ENCODE measurements around the gene NOM1. TPM values are rescaled to one million over a fixed set of nuclear protein-coding genes. Genes with fewer than 3 reads are reported as not detected.
"Not testable (repeated sequence)": the region's sequence is repeated elsewhere in the genome, so short reads cannot be mapped to it uniquely, and the experiment has no call there.

Gene NOM1
- 11.6 TPM for total RNA-seq

GRCh38 chr7:156949541-156950380, at the start of gene NOM1:
TSS of gene NOM1 (plus strand) at chr7:156949712. CDS start at chr7:156949738, 26 bp downstream.
- DNase-seq (ENCODE audit: low read depth in 2 of 3, low spot score in 2 of 3): peak; percentile 85 to 92 (median 87)

- not testable (repeated sequence) for DNase-seq (ENCODE audit: low read depth in 2 of 3, low spot score in 2 of 3)
Observed at GRCh38 chr7:156900093-156900492, 49.4 kb upstream of the NOM1 start.

GRCh38 chr7:156903232-156903909, 46.1 kb upstream of the NOM1 start:
- DNase-seq (ENCODE audit: low read depth in 2 of 3, low spot score in 2 of 3): peak in 1 of 3 donors; percentile 9

DNA sequence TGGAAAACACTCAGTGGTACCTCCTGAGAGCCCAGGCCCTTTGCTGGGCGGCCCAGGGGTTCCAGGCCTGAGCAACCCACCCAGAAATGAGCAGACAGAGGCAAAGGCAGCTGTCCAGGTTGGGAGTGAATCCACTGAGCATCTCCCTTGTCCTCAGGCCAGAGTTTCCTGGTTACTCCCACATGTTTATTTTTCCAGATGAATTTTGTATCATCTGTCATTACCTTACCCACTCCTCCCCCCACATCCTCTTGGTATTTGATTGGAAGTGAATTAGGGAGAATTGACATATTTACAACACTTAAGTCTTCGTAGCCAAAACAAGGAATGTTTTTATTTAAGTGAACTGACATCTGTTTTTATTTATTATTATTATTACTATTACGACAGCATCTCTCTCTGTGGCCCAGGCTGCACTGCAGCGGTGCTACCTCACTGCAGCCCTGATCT, 43.3 kb upstream of the NOM1 start:
- no peak for DNase-seq (ENCODE audit: low read depth in 2 of 3, low spot score in 2 of 3)

DNA sequence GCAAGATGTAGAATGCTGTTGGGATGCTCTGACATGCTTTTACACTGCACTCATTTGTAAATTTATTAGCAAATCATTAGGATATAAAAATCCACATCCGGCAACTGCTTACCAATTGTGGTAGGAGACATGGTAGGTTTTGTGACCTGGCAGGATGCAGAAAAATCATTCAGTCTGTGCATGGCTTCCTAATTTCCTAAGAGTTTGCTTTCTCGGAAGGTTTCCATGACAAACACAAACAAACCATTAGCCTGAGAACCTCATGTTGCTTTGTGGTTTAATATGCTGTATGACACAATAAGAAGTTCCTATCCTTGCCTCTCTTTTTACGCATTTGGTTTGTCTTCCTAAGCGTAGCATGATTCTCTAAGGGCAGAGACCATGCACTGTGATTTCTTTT, 41.9 kb upstream of the NOM1 start:
- DNase-seq (ENCODE audit: low read depth in 2 of 3, low spot score in 2 of 3): no peak

DNA sequence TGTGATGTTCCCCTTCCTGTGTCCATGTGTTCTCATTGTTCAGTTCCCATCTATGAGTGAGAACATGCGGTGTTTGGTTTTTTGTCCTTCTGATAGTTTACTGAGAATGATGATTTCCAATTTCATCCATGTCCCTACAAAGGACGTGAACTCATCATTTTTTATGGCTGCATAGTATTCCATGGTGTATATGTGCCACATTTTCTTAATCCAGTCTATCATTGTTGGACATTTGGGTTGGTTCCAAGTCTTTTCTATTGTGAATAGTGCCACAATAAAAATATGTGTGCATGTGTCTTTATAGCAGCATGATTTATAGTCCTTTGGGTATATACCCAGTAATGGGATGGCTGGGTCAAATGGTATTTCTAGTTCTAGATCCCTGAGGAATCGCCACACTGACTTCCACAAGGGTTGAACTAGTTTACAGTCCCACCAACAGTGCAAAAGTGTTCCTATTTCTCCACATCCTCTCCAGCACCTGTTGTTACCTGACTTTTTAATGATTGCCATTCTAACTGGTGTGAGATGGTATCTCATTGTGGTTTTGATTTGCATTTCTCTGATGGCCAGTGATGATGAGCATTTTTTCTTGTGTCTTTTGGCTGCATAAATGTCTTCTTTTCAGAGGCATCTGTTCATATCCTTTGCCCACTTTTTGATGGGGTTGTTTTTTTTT, 39.8 kb upstream of the NOM1 start:
- not testable (repeated sequence) for DNase-seq (ENCODE audit: low read depth in 2 of 3, low spot score in 2 of 3)

DNA sequence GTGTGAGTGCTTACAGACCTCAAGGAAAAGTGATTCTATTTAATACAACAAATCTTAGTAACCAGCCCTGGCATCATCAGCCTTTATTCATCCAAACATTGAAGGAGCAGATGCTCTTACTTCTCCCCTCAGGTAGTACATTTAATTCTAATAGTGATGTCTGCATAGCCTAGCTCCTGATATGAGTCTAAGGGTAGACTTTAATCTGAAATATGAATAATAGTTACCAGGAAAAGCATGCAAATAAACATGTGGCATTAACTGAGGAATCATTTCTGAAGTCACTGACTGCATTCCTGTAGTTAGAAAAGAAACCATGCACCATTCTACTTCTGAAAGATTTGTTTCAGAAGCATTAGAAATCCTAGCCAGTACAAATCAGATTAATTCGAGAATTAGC, 30.9 kb upstream of the NOM1 start:
- no peak for DNase-seq (ENCODE audit: low read depth in 2 of 3, low spot score in 2 of 3)

DNA sequence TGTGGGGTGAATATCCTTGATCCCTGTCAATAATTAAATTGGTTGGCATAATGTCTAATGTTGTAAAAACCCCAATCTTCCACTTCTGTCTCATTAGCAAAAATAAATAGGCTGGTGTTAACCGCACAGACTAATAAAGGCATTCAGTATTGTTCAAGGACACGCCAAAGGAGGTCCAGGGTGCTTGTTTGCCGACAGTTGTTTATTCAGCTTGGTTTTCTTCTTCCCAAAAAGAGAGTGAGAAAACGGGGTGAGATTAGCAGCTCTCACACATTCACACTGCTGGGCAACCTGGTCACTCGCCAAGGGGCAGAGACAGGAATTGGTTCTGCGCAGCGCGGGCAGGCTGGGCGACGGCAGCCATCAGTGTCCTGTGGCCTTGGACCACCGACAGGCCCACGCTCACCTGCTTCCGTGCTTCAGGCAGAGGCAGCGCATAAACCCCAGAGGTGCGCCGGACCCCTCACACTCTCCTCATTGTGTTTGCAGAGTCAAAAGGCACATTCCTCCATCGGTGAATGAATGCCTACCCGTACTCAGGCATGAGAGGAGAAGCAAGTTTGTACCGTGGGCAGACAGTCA, 30.3 kb upstream of the NOM1 start:
- DNase-seq (ENCODE audit: low read depth in 2 of 3, low spot score in 2 of 3): no peak

DNA sequence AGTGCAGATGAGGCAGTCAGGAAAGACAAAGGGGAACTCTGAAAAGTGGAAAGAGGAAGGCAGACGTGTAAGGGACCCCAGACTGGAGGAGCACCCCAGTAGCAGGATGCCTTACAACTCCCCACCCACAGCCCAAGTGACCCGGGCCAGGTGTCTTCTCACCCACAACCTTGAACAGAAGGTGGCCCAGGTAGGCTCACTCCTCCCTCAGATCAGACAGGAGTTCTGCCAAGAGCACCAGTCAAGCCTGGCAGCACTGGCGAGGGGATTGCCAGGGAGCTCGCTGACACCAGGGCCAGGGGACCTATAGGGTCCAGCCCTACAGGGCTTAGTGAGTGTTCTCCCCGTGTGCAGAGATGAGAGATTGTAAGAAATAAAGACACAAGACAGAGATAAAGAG, 29.4 kb upstream of the NOM1 start:
- DNase-seq (ENCODE audit: low read depth in 2 of 3, low spot score in 2 of 3): no peak

GRCh38 chr7:156920487-156921373, 28.8 kb upstream of the NOM1 start:
- DNase-seq (ENCODE audit: low read depth in 2 of 3, low spot score in 2 of 3): not testable (repeated sequence)

DNA sequence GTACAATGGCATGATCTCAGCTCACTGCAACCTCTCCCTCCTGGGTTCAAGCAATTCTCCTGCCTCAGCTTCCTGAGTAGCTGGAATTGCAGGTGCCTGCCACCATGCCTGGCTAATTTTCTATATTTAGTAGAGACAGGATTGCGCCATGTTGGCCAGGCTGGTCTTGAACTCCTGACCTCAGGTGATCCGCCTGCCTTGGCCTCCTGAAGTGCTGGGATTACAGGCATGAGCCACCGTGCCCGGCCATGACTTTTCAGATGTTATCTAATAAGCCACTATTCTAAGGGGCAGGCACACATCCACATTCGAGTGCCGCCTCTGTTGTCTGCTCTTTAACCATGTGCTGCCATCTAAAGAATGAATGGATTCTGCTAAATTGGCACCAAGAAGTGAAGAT, 27.2 kb upstream of the NOM1 start:
- DNase-seq (ENCODE audit: low read depth in 2 of 3, low spot score in 2 of 3): not testable (repeated sequence)

- DNase-seq (ENCODE audit: low read depth in 2 of 3, low spot score in 2 of 3): not testable (repeated sequence)
Observed at GRCh38 chr7:156925821-156926220, 23.7 kb upstream of the NOM1 start.

DNA sequence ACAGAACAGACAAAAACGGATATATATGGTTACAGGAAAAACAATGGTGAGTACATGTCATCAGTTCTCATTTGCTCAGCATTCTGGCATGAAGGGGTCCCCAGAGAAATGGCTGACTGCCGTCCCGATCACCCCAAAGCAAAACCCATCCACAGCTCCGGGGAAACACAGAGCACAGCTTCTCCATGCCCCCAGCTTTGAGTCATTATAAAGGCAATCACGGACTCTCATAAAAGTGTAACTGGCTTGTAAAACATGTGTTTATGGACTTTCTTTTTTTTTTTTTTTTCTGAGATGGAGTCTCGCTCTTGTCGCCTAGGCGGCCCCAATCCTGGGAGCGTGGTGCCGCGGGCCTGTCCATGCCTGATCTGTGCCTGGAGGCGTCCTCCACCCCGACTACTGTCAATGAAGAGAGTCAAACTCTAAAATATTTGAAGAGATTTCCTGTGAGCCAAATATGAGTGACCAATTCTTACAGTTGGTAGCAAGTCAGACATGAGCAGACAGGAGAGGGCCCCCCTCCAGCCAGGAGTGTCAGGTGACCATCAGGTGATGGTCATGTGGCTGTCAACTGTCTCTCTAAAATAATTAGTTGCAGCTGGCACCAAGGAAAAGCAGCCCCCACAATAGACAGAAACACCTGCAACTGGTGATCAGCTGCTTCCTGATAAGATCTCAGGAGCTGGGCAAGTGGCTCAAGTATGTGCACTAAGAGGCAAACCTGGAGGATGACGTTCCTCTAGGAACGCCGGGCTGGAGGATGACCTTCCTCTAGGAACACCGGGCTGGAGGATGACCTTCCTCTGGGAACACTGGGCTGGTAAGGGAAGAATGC, 21.7 kb upstream of the NOM1 start:
- DNase-seq (ENCODE audit: low read depth in 2 of 3, low spot score in 2 of 3): no peak

DNA sequence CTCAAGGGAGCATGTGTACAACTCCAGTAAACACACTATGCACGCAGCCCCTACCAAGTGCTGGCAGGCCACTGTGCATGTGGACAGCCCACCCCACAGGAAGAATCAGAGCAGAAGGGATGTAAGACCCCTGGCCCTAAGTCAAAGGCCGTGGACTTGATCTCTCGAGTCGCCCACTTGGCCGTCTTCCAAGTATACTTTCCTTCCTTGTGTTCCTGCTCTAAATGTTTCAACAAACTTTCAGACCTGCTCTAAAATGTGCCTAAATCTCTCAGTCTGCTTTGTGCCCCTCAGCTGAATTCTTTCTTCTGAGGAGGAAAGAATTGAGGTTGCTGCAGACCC, 21.1 kb upstream of the NOM1 start:
- no peak for DNase-seq (ENCODE audit: low read depth in 2 of 3, low spot score in 2 of 3)

DNA sequence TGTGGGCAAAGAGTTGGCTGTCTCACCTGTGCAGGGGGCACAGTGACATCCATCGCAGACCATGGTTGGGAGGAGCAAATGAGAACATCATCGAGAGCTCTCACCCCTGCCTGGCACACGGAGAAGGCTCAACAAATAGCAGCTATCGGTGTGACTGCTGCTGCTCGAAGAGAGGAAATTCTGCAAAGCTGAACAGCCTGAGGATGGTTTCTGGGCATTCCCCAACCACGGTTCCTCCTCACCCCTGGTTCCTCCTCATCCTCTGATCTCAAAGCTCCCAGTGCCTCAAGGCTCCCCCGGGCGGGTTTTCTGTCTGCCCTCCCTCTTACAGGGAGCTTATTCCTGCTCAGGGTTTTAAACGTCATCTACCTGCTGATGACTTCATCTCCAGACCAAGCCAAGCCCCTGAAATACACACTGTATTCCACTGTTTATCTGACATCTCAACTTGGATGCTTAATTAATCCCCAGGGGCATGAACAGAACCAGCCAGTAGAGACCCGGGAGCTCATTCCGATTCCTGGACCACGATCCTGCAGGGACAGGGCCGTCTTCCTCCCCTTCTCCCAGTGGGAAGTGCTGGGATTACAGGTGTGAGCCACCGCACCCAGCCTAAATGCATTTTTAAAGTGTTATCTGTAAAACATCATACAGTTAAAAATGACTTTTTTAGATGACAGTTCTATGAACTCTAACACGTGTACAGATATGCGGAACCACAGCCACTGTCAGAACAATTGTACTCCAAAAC, 19.5 kb upstream of the NOM1 start:
- DNase-seq (ENCODE audit: low read depth in 2 of 3, low spot score in 2 of 3): no peak

GRCh38 chr7:156932006-156932405, 17.5 kb upstream of the NOM1 start:
- DNase-seq (ENCODE audit: low read depth in 2 of 3, low spot score in 2 of 3): no peak

DNA sequence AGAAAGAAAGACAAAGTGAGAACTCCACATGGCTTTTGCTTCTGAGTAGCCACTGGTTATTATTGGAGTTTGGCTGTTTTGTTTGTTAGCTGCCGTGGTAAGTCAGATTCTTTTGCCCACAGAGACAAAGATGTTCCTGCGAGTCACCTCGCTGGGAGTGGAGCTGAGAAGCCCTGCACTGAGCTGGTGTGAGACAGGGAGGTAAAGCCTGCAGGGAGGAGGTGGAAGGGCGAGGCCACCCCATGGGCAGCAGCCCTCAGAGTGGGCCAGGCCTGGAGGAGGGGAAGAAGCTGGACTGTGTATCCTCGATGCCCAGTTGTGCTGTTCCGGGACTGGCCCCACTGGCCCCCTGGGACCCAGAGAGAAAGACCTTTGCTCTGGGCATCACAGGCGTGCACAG, 14.3 kb upstream of the NOM1 start:
- no peak for DNase-seq (ENCODE audit: low read depth in 2 of 3, low spot score in 2 of 3)

DNA sequence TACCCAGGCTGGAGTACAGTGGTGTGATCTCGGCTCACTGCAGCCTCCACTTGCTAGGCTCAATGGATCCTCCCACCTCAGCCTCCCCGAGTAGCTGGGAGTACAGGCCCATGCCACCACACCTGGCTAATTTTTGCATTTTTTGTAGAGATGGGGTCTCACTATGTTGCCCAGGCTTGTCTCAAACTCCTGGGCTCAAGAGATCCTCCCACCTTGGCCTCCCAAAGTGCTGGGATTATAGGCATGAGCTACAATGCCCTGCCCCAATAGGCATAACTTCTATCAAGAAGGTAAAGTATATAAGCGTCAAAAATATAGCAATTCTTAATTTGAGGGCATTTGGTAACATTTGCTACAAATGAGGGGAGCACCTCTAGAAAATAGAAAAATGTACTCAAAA, 12.7 kb upstream of the NOM1 start:
- not testable (repeated sequence) for DNase-seq (ENCODE audit: low read depth in 2 of 3, low spot score in 2 of 3)
